Omental fat pad (tissue), 4 donors: ENCODE measurements around the gene CDH6. TPM values are rescaled to one million over a fixed set of nuclear protein-coding genes. Genes with fewer than 3 reads are reported as not detected.

Source experiments
- ATAC-seq: fragments of 150-250 bp; one replicate; pipeline ENCODE4 v1.9.1; 2016; ENCODE audit warnings: mild to moderate bottlenecking, moderate library complexity; ENCODE audit not compliant: low FRiP score
- DNase-seq: peaks from one replicate; pipeline ENCODE4 v3.0.0-alpha.2; 2019; ENCODE audit warnings: low spot score
- total RNA-seq, 4 donors: library from RNA; depleted of rRNA; stranded (reverse); fragments of >200 nt; gene quantifications; one replicate each; pipeline ENCODE4 v1.1.0, GENCODE V29; 2016
- TF ChIP-seq, protein P1 (sequence below), 3 donors: fragments of 450-650 bp; IDR thresholded peaks; one replicate each; pipeline ENCODE4 v1.5.1; 2016 to 2017; ENCODE audit warnings: antibody characterized with exemption in 3 of 3, mild to moderate bottlenecking in 3 of 3, moderate library complexity in 2 of 3

CDH6 gene
- total RNA-seq, 4 donors from 2014 or later, result 7.0 to 34.7 (median 18.0) TPM

- TF ChIP-seq, protein P1, sequence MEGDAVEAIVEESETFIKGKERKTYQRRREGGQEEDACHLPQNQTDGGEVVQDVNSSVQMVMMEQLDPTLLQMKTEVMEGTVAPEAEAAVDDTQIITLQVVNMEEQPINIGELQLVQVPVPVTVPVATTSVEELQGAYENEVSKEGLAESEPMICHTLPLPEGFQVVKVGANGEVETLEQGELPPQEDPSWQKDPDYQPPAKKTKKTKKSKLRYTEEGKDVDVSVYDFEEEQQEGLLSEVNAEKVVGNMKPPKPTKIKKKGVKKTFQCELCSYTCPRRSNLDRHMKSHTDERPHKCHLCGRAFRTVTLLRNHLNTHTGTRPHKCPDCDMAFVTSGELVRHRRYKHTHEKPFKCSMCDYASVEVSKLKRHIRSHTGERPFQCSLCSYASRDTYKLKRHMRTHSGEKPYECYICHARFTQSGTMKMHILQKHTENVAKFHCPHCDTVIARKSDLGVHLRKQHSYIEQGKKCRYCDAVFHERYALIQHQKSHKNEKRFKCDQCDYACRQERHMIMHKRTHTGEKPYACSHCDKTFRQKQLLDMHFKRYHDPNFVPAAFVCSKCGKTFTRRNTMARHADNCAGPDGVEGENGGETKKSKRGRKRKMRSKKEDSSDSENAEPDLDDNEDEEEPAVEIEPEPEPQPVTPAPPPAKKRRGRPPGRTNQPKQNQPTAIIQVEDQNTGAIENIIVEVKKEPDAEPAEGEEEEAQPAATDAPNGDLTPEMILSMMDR (IDR thresholded peaks at IDR 0.05), result no peak
- DNase-seq, result no peak
- no peak for ATAC-seq
Measured at GRCh38 chr5:31328040-31328733, 134.7 kb downstream of the CDH6 start.

- ATAC-seq (no peak), DNase-seq (no peak)
- TF ChIP-seq, protein P1 (IDR thresholded peaks at IDR 0.05), result no peak
Measured at GRCh38 chr5:31329715-31330114, 136.2 kb downstream of the CDH6 start.

DNA sequence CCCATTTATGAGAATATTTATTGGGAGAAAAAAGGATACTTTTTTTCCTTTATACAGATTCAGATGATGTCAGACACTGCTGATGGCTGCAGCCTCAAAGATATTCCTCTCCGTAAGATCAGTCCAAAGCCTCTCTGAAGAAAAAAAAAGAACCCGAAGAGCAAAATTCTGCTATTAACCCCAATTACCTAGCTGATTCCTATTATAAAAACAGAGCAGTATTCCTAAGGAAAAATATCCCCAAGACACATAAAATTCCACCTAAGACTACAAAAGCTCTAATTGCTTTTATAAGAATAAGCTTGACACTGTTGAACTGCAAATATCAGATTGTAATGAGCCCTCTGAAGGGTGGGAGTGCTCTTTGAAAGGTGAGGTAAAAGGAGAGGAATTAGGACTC is 138.7 kb downstream of the CDH6 start:
- TF ChIP-seq, protein P1 (IDR thresholded peaks at IDR 0.05), result no peak
- DNase-seq (no peak), ATAC-seq (no peak)

GRCh38 chr5:31333475-31333874 is 140.0 kb downstream of the CDH6 start:
- TF ChIP-seq, protein P1 (IDR thresholded peaks at IDR 0.05), result no peak
- no peak for DNase-seq
- no peak for ATAC-seq

DNA sequence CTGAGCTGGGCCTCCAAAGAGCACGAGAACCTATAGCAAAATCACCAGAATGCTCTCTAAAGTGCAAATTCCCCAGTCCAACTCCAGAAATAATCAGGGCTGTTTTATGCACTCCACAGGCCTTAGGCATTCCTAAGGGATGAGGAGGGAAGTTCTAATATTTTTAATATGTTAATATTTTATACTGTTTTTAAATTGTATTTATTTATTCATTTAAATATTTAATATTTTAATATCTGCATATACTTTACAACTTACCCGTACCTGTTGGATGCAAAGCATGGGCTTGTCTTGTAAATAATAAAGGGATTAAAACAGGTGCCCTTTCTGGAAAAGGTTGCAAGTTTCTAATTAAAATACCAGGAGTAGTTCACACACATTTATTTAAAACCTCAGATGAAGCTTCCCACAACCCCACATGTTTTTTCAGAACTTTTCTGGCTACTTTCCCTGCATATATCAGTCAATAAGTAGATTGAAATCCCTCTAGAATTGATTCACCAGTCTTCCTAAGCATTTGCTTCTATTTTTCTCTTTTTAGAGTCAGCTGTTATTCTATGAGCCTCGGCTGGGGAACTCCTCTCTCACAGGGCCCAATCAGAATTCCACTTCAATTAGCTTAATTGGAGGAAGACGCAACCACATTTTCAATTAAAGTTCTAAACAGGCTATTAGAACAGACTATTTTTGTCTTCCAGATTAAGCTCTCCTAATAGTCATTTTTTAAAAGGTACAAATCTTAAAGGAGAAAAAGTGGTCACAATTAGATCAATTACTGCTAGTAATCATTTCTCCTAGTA is 140.8 kb downstream of the CDH6 start:
- DNase-seq (no peak), ATAC-seq (no peak)
- TF ChIP-seq, protein P1 (IDR thresholded peaks at IDR 0.05), result no peak

DNA sequence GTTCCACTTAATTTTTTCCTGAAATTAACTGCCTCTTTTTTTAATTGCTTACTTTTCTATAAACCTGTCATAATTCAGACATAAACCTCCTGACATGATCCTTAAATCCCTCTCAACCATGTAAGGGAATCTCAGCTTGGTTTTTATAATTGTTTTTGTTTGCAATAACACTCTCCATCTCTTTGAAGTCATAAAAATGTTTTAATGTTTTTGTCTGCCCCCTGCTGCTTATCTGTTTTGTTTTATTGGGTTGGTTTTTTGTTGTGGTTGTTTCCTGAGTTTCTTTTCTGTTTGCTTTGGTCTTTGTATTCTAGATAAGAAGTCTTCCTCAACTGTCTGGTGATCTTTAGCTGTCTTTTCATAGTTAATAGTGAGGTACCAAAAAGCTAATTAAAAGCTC is 142.0 kb downstream of the CDH6 start:
- no peak for DNase-seq
- ATAC-seq, result no peak
- TF ChIP-seq, protein P1 (IDR thresholded peaks at IDR 0.05), result no peak
